HEK293 (cell line): Measurements from ENCODE around the gene CORO6.

ENCODE experiments used
- CTCF ChIA-PET: fragments of 350-600 bp; formaldehyde crosslinking; extraction: SDS; loops from one replicate; lab custom pipeline; 2021; ENCODE audit warnings: antibody characterized with exemption; lab: Yijun Ruan, JAX
- POLR2A ChIA-PET: fragments of 300-600 bp; formaldehyde crosslinking; extraction: SDS; loops from one replicate; lab custom pipeline; 2020; ENCODE audit warnings: antibody characterized with exemption, inconsistent platforms; lab: Yijun Ruan, JAX
- H3K27ac ChIP-seq: fragments of 200-500 bp; sonication (Bioruptor generic); 2 replicates; pipeline ENCODE4 v1.5.1; 2014; ENCODE audit warnings: low read depth, low read length, control low read depth, inconsistent platforms; ENCODE audit errors: extremely low read depth
- H3K36me3 ChIP-seq, 2 experiments: fragments of 200-500 bp in 1 of 2; sonication (Bioruptor generic) in 1 of 2; 1 replicate in 1 of 2; 2 replicates in 1 of 2; pipeline ENCODE4 v1.5.1; 2014 to 2017; ENCODE audit warnings: inconsistent platforms in 2 of 2, low read length in 2 of 2; ENCODE audit not compliant: control insufficient read depth in 2 of 2, insufficient read depth in 1 of 2
- H3K4me1 ChIP-seq: fragments of 200-500 bp; sonication (Bioruptor generic); 2 replicates; pipeline ENCODE4 v1.5.1; 2014; ENCODE audit warnings: mild to moderate bottlenecking, low read length, inconsistent platforms; ENCODE audit not compliant: control insufficient read depth, insufficient read depth
- H3K4me3 ChIP-seq: 2 replicates; pipeline ENCODE4 v1.5.1; 2011; ENCODE audit warnings: low read depth, mild to moderate bottlenecking, control low read depth, low read length, moderate library complexity
- H3K9me3 ChIP-seq: fragments of 200-500 bp; sonication (Bioruptor generic); 2 replicates; pipeline ENCODE4 v1.5.1; 2014; ENCODE audit warnings: low read depth, low read length, inconsistent platforms; ENCODE audit not compliant: control insufficient read depth, insufficient read depth
- GLIS1 ChIP-seq: fragments of 450-650 bp; formaldehyde crosslinking; IDR thresholded peaks from 2 replicates; pipeline ENCODE4 v1.5.1; 2016; ENCODE audit warnings: missing biosample characterization, missing genetic modification characterization
- GLIS2 ChIP-seq: fragments of 450-650 bp; formaldehyde crosslinking; IDR thresholded peaks from 2 replicates; pipeline ENCODE4 v1.5.1; 2016; ENCODE audit warnings: missing biosample characterization, missing genetic modification characterization
- KLF1 ChIP-seq: fragments of 450-650 bp; formaldehyde crosslinking; IDR thresholded peaks from 2 replicates; pipeline ENCODE4 v1.5.1; 2016; ENCODE audit warnings: missing biosample characterization, missing genetic modification characterization
- KLF8 ChIP-seq: fragments of 450-650 bp; formaldehyde crosslinking; IDR thresholded peaks from 2 replicates; pipeline ENCODE4 v1.5.1; 2016; ENCODE audit warnings: missing biosample characterization, missing genetic modification characterization
- SCRT2 ChIP-seq: fragments of 450-650 bp; formaldehyde crosslinking; IDR thresholded peaks from 2 replicates; pipeline ENCODE4 v1.5.1; 2016; ENCODE audit warnings: missing biosample characterization, missing genetic modification characterization
- SP2 ChIP-seq: fragments of 450-650 bp; formaldehyde crosslinking; IDR thresholded peaks from 2 replicates; pipeline ENCODE4 v1.5.1; 2016; ENCODE audit warnings: missing biosample characterization, missing genetic modification characterization
- SP7 ChIP-seq: fragments of 450-650 bp; formaldehyde crosslinking; IDR thresholded peaks from 2 replicates; pipeline ENCODE4 v1.5.1; 2016; ENCODE audit warnings: missing biosample characterization, missing genetic modification characterization
- ZBTB20 ChIP-seq: fragments of 450-650 bp; formaldehyde crosslinking; IDR thresholded peaks from 2 replicates; pipeline ENCODE4 v1.5.1; 2016; ENCODE audit warnings: missing biosample characterization, missing genetic modification characterization
- ZFP3 ChIP-seq: fragments of 450-650 bp; formaldehyde crosslinking; IDR thresholded peaks from 2 replicates; pipeline ENCODE4 v1.5.1; 2016; ENCODE audit warnings: low read depth, missing biosample characterization, missing genetic modification characterization
- ZNF274 ChIP-seq, 2 experiments: fragments of 200-500 bp in 1 of 2; fragments of 450-650 bp in 1 of 2; sonication (Bioruptor generic) in 1 of 2; formaldehyde crosslinking in 1 of 2; IDR thresholded peaks; 2 replicates each; pipeline versions ENCODE4 v1.5.1 to v1.6.1; 2014 to 2016; ENCODE audit warnings: borderline replicate concordance in 1 of 2, inconsistent platforms in 1 of 2, low read length in 1 of 2, missing biosample characterization in 1 of 2, missing genetic modification characterization in 1 of 2
- ZNF561 ChIP-seq: fragments of 450-650 bp; IDR thresholded peaks from 2 replicates; pipeline ENCODE4 v1.5.1; 2018; ENCODE audit warnings: missing biosample characterization, missing genetic modification characterization, borderline replicate concordance
- ZNF76 ChIP-seq: fragments of 450-650 bp; formaldehyde crosslinking; IDR thresholded peaks from 2 replicates; pipeline ENCODE4; 2016; ENCODE audit warnings: low read depth, missing biosample characterization, missing genetic modification characterization, borderline replicate concordance
- ZNF830 ChIP-seq: fragments of 450-650 bp; IDR thresholded peaks from 2 replicates; pipeline ENCODE4 v1.5.0; 2018; ENCODE audit warnings: missing biosample characterization, missing genetic modification characterization, low read depth, mild to moderate bottlenecking, moderate library complexity
- ZSCAN30 ChIP-seq: fragments of 450-650 bp; IDR thresholded peaks from 2 replicates; pipeline ENCODE4 v1.5.1; 2018; ENCODE audit warnings: missing biosample characterization, mild to moderate bottlenecking, missing genetic modification characterization, moderate library complexity
- TF ChIP-seq, protein P1 (sequence below): fragments of 450-650 bp; formaldehyde crosslinking; IDR thresholded peaks from 2 replicates; pipeline ENCODE4 v1.5.1; 2016; ENCODE audit warnings: missing biosample characterization, missing genetic modification characterization
- TF ChIP-seq, protein P2 (sequence below): fragments of 450-650 bp; formaldehyde crosslinking; IDR thresholded peaks from 2 replicates; pipeline ENCODE4; 2016; ENCODE audit warnings: missing biosample characterization, missing genetic modification characterization
- TF ChIP-seq, protein P3 (sequence below): fragments of 450-650 bp; formaldehyde crosslinking; IDR thresholded peaks from 2 replicates; pipeline ENCODE4 v1.5.1; 2017; ENCODE audit warnings: missing biosample characterization, missing genetic modification characterization
- TF ChIP-seq, protein P4 (sequence below): fragments of 450-650 bp; formaldehyde crosslinking; IDR thresholded peaks from 2 replicates; pipeline ENCODE4 v1.5.1; 2017; ENCODE audit warnings: missing biosample characterization, missing genetic modification characterization
- TF ChIP-seq, protein P5 (sequence below): fragments of 450-650 bp; formaldehyde crosslinking; IDR thresholded peaks from 2 replicates; pipeline ENCODE4 v1.5.1; 2017; ENCODE audit warnings: missing biosample characterization, missing genetic modification characterization
- TF ChIP-seq, protein P6 (sequence below): fragments of 450-650 bp; formaldehyde crosslinking; conservative IDR thresholded peaks from 2 replicates; pipeline ENCODE4 v1.5.1; 2016; ENCODE audit warnings: low read depth, missing biosample characterization, missing genetic modification characterization

Gene CORO6

DNA sequence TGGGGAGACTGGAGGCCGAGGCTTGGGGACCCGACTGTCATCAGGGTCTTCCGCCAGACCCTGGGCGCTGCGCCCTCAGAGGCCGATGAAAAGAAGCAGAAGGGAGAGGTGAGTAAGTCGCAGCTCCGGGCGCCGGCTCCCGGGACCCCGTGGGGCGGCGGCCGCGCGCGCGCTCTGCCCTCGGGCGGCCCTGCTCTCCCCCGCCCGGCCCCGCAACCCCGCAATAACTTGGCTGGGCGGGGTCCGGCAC, 55.5 kb downstream of the CORO6 start:
- H3K9me3 ChIP-seq = no peaks in the 10 kb centered on the region
- H3K4me1 ChIP-seq = peaks cover 13% of the 10 kb centered on the region
- peak overlapping the region; percentile 87 for H3K27ac ChIP-seq
- peak overlapping the region; percentile 61 for H3K4me3 ChIP-seq
- POLR2A ChIA-PET = interaction anchor here (0.9 to 4.6 kb wide), 6 partner anchors 10 to 364 kb away, joined by 3 to 28 read pairs (median 5); partner anchors contain the start of gene ANKRD13B
- no peak for TF ChIP-seq ZNF274 (IDR thresholded peaks at IDR 0.05; ENCODE audit: low read length)
- TF ChIP-seq ZNF274 (tag by site-specific recombination; IDR thresholded peaks at IDR 0.05; ENCODE audit: borderline replicate concordance) = no peak
- 0 out of 2 replicates have a peak, but pooled peaks have one; percentile 17 for TF ChIP-seq ZSCAN30 (tag by site-specific recombination)
- TF ChIP-seq KLF1 = peak; percentile 56
- TF ChIP-seq ZFP3 (tag by site-specific recombination) = no peak
- TF ChIP-seq, all 188 proteins: peak for 2
- CTCF ChIA-PET = interaction anchor here (0.6 to 4.6 kb wide), 9 partner anchors 14 to 1562 kb away, joined by 3 to 29 read pairs (median 4); partner anchors contain the start of gene ANKRD13B
- H3K36me3 ChIP-seq = peaks cover 7 to 24% of the 10 kb centered on the region in 2 experiments

DNA sequence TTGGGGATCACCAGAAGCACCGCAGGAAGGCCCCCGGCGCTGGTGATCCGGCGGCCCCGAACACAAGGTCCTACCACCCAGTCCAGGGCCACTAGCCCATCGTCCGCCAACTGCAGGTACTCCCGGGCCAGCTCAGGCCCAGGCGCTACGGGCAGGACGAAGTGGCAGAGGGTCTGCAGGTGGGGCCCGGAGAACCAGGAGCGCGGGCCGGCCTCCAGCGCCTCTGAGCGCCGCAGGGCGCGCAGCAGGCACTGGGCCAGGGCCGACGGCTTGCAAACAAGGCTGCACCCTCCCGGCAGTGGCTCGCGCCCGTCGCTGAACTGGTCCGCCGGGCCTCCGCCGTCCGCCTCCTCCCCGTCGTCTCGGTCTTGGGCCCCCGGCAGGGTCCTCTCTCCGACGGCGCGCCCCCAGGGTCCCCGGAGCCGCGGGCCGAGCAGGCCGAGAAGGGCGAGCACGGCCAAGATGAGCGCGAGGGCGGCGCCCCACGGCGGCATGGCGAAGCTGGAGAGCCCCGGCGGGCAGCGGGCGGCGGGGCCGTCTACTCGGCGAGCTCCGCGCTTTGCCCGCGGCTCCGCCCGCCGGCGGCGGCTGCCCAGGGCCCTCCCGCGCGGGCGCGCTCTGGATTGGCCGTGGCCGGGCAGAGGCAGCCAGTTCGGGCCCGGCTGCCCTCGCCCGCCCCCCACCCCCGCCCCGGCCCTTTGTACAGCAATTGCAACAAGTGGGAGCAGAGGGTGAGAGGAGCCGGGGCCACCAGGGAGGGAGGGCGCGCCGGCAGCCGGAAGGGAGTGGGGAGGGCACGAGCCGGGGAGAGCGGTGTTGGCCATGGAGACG, 56.0 kb downstream of the CORO6 start, which contains the start of gene ABHD15:
TSS of gene ABHD15 (minus strand) at position 565 of the 831 bp plus-strand sequence. CDS start at position 494, 71 bp downstream.
- CTCF ChIA-PET = interaction anchor here (0.6 to 4.6 kb wide), 11 partner anchors 15 to 1562 kb away, joined by 3 to 29 read pairs (median 4); partner anchors contain the start of genes ANKRD13B and MYO18A
- H3K4me3 ChIP-seq = peak within 1 kb of the TSS; percentile 61
- H3K27ac ChIP-seq = peak within 1 kb of the TSS; percentile 87
- no peaks in the 10 kb centered on the region for H3K9me3 ChIP-seq
- POLR2A ChIA-PET = interaction anchor here (1.0 to 4.6 kb wide), 7 partner anchors 10 to 443 kb away, joined by 3 to 28 read pairs (median 5); partner anchors contain the start of gene ANKRD13B
- H3K36me3 ChIP-seq = peaks cover 7 to 23% of the 10 kb centered on the region in 2 experiments
- peaks cover 13% of the 10 kb centered on the region for H3K4me1 ChIP-seq
- TF ChIP-seq, protein P1, sequence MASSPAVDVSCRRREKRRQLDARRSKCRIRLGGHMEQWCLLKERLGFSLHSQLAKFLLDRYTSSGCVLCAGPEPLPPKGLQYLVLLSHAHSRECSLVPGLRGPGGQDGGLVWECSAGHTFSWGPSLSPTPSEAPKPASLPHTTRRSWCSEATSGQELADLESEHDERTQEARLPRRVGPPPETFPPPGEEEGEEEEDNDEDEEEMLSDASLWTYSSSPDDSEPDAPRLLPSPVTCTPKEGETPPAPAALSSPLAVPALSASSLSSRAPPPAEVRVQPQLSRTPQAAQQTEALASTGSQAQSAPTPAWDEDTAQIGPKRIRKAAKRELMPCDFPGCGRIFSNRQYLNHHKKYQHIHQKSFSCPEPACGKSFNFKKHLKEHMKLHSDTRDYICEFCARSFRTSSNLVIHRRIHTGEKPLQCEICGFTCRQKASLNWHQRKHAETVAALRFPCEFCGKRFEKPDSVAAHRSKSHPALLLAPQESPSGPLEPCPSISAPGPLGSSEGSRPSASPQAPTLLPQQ (tag by site-specific recombination) = peak; percentile 73
- TF ChIP-seq, protein P2, sequence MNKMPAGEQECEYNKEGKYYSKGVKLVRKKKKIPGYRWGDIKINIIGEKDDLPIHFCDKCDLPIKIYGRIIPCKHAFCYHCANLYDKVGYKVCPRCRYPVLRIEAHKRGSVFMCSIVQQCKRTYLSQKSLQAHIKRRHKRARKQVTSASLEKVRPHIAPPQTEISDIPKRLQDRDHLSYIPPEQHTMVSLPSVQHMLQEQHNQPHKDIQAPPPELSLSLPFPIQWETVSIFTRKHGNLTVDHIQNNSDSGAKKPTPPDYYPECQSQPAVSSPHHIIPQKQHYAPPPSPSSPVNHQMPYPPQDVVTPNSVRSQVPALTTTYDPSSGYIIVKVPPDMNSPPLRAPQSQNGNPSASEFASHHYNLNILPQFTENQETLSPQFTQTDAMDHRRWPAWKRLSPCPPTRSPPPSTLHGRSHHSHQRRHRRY (tag by site-specific recombination) = no peak
- TF ChIP-seq ZNF76 (tag by site-specific recombination) (no peak), SP2 (tag by site-specific recombination) (peak; percentile 70), SCRT2 (tag by site-specific recombination) (peak; percentile 97), ZNF830 (tag by site-specific recombination) (no peak), GLIS1 (tag by site-specific recombination) (peak; percentile 69; the same call in 1 of the 2 replicates), ZBTB20 (tag by site-specific recombination) (peak; percentile 47), SP7 (tag by site-specific recombination) (no peak), GLIS2 (tag by site-specific recombination) (peak; percentile 70), ZNF561 (tag by site-specific recombination) (0 out of 2 replicates have a peak, but pooled peaks have one; percentile 24), KLF8 (0 out of 2 replicates have a peak, but pooled peaks have one; percentile 33)
- TF ChIP-seq, protein P3, sequence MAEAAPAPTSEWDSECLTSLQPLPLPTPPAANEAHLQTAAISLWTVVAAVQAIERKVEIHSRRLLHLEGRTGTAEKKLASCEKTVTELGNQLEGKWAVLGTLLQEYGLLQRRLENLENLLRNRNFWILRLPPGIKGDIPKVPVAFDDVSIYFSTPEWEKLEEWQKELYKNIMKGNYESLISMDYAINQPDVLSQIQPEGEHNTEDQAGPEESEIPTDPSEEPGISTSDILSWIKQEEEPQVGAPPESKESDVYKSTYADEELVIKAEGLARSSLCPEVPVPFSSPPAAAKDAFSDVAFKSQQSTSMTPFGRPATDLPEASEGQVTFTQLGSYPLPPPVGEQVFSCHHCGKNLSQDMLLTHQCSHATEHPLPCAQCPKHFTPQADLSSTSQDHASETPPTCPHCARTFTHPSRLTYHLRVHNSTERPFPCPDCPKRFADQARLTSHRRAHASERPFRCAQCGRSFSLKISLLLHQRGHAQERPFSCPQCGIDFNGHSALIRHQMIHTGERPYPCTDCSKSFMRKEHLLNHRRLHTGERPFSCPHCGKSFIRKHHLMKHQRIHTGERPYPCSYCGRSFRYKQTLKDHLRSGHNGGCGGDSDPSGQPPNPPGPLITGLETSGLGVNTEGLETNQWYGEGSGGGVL (tag by site-specific recombination) = peak; percentile 79
- TF ChIP-seq, protein P4, sequence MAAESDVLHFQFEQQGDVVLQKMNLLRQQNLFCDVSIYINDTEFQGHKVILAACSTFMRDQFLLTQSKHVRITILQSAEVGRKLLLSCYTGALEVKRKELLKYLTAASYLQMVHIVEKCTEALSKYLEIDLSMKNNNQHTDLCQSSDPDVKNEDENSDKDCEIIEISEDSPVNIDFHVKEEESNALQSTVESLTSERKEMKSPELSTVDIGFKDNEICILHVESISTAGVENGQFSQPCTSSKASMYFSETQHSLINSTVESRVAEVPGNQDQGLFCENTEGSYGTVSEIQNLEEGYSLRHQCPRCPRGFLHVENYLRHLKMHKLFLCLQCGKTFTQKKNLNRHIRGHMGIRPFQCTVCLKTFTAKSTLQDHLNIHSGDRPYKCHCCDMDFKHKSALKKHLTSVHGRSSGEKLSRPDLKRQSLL = 0 out of 2 replicates have a peak, but pooled peaks have one; percentile 30
- TF ChIP-seq, protein P5, sequence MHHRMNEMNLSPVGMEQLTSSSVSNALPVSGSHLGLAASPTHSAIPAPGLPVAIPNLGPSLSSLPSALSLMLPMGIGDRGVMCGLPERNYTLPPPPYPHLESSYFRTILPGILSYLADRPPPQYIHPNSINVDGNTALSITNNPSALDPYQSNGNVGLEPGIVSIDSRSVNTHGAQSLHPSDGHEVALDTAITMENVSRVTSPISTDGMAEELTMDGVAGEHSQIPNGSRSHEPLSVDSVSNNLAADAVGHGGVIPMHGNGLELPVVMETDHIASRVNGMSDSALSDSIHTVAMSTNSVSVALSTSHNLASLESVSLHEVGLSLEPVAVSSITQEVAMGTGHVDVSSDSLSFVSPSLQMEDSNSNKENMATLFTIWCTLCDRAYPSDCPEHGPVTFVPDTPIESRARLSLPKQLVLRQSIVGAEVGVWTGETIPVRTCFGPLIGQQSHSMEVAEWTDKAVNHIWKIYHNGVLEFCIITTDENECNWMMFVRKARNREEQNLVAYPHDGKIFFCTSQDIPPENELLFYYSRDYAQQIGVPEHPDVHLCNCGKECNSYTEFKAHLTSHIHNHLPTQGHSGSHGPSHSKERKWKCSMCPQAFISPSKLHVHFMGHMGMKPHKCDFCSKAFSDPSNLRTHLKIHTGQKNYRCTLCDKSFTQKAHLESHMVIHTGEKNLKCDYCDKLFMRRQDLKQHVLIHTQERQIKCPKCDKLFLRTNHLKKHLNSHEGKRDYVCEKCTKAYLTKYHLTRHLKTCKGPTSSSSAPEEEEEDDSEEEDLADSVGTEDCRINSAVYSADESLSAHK (tag by site-specific recombination) = no peak
- TF ChIP-seq, protein P6, sequence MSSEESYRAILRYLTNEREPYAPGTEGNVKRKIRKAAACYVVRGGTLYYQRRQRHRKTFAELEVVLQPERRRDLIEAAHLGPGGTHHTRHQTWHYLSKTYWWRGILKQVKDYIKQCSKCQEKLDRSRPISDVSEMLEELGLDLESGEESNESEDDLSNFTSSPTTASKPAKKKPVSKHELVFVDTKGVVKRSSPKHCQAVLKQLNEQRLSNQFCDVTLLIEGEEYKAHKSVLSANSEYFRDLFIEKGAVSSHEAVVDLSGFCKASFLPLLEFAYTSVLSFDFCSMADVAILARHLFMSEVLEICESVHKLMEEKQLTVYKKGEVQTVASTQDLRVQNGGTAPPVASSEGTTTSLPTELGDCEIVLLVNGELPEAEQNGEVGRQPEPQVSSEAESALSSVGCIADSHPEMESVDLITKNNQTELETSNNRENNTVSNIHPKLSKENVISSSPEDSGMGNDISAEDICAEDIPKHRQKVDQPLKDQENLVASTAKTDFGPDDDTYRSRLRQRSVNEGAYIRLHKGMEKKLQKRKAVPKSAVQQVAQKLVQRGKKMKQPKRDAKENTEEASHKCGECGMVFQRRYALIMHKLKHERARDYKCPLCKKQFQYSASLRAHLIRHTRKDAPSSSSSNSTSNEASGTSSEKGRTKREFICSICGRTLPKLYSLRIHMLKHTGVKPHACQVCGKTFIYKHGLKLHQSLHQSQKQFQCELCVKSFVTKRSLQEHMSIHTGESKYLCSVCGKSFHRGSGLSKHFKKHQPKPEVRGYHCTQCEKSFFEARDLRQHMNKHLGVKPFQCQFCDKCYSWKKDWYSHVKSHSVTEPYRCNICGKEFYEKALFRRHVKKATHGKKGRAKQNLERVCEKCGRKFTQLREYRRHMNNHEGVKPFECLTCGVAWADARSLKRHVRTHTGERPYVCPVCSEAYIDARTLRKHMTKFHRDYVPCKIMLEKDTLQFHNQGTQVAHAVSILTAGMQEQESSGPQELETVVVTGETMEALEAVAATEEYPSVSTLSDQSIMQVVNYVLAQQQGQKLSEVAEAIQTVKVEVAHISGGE = peak; percentile 43
